NCI-H187 treated with DMSO at 0.1 percent for 48 hours (cell line): ENCODE results near the gene KBTBD4.
"Not testable (repeated sequence)": the region's sequence is repeated elsewhere in the genome, so short reads cannot be mapped to it uniquely, and the experiment has no call there.

Source experiments
- DNase-seq: peaks from one replicate; lab custom pipeline; 2025; lab: John Stamatoyannopoulos, UW

KBTBD4 gene

GRCh38 chr11:47589977-47590861, 11.4 kb upstream of the KBTBD4 start:
- DNase-seq = no peak

GRCh38 chr11:47589584-47589976, 10.8 kb upstream of the KBTBD4 start:
- no peak for DNase-seq

GRCh38 chr11:47589118-47589517, 10.3 kb upstream of the KBTBD4 start:
- no peak for DNase-seq

- no peak for DNase-seq
These were observed 9.1 kb upstream of the KBTBD4 start for GRCh38 chr11:47587723-47588326.

GRCh38 chr11:47587039-47587716, 8.4 kb upstream of the KBTBD4 start:
- DNase-seq = no peak

GRCh38 chr11:47586098-47586855, 7.5 kb upstream of the KBTBD4 start, which contains the start of gene FAM180B:
TSS of gene FAM180B (plus strand) at chr11:47586678. CDS start at chr11:47586769, 91 bp downstream.
- no peak for DNase-seq

- no peak for DNase-seq
These were observed 5.1 kb upstream of the KBTBD4 start for GRCh38 chr11:47583844-47584243.

GRCh38 chr11:47577460-47578041, 1.2 kb downstream of the KBTBD4 start:
- DNase-seq = no peak

GRCh38 chr11:47573321-47573720, 5.4 kb downstream of the KBTBD4 start:
- DNase-seq = no peak

- no peak for DNase-seq
These were observed 6.0 kb downstream of the KBTBD4 start for GRCh38 chr11:47572715-47573255.

GRCh38 chr11:47571895-47572294, 6.9 kb downstream of the KBTBD4 start:
- DNase-seq = no peak

- DNase-seq = no peak
These were observed 7.4 kb downstream of the KBTBD4 start for GRCh38 chr11:47571357-47571729.

- DNase-seq = no peak
These were observed 8.0 kb downstream of the KBTBD4 start for GRCh38 chr11:47570651-47571356.

GRCh38 chr11:47569646-47570045, 9.1 kb downstream of the KBTBD4 start:
- no peak for DNase-seq

- DNase-seq = no peak
These were observed 12.5 kb downstream of the KBTBD4 start for GRCh38 chr11:47566149-47566698.

GRCh38 chr11:47565340-47566148, 13.2 kb downstream of the KBTBD4 start, which contains the start of gene PTPMT1:
TSS of gene PTPMT1 (plus strand) at chr11:47565599. CDS start at chr11:47565623, 24 bp downstream.
- no peak for DNase-seq

GRCh38 chr11:47564933-47565339, 13.8 kb downstream of the KBTBD4 start:
- DNase-seq = no peak

GRCh38 chr11:47564366-47564765, 14.4 kb downstream of the KBTBD4 start:
- DNase-seq = not testable (repeated sequence)

GRCh38 chr11:47562393-47562792, 16.4 kb downstream of the KBTBD4 start:
- DNase-seq = not testable (repeated sequence)
